GM12891 (cell line): Measurements from ENCODE around the gene DNAH10.

ENCODE experiments used
- POLR2A ChIP-seq: IDR thresholded peaks from 2 replicates; pipeline ENCODE4 v1.6.1; 2011; ENCODE audit warnings: low read depth, low read length, control low read depth
- POLR2AphosphoS5 ChIP-seq: IDR thresholded peaks from 2 replicates; pipeline ENCODE4 v1.6.1; 2011; ENCODE audit warnings: low read depth, low read length, control low read depth
- TAF1 ChIP-seq: IDR thresholded peaks from 2 replicates; pipeline ENCODE4 v1.6.1; 2011; ENCODE audit warnings: low read depth, low read length, control low read depth

GRCh38 chr12:123910057-123910456, 148.0 kb downstream of the DNAH10 start:
- TF ChIP-seq POLR2AphosphoS5 (no peak), POLR2A (no peak), TAF1 (no peak)
